GM12878 (cell line): ENCODE measurements around the gene ABI1. TPM values are rescaled to one million over a fixed set of nuclear protein-coding genes. Genes with fewer than 3 reads are reported as not detected.

Experiments used
- ATAC-seq: fragments of 200-7000 bp; cut with Tn5 transposase; 3 replicates; pipeline ENCODE4 v1.9.1; 2020; ENCODE audit warnings: mild to moderate bottlenecking, moderate library complexity
- BruUV-seq: library from RNA; stranded (reverse); fragments of 400-500 nt; replicated peaks from 2 replicates; lab custom pipeline; 2021; lab: Mats Ljungman, UMichigan
- CTCF ChIA-PET: fragments of 300-600 bp; sonication (Branson Sonifier 250); formaldehyde crosslinking; extraction: SDS; loops from one replicate; lab custom pipeline; 2021; ENCODE audit warnings: inconsistent platforms; lab: Yijun Ruan, JAX
- POLR2A ChIA-PET: fragments of 350-600 bp; formaldehyde crosslinking; extraction: SDS; loops from one replicate; lab custom pipeline; 2021; ENCODE audit warnings: inconsistent platforms; lab: Charles Lee
- RAD21 ChIA-PET: fragments of 300-600 bp; sonication (Branson Sonifier 250); formaldehyde crosslinking; loops from one replicate; lab custom pipeline; 2023; ENCODE audit warnings: antibody characterized with exemption; ENCODE audit not compliant: unreplicated experiment; lab: Charles Lee
- SMC1A ChIA-PET: fragments of 300-600 bp; sonication (Branson Sonifier 250); formaldehyde crosslinking; loops from one replicate; lab custom pipeline; 2023; ENCODE audit not compliant: unreplicated experiment, uncharacterized antibody; lab: Charles Lee
- DNase-seq: peaks from one replicate; pipeline ENCODE4 v3.0.0-alpha.2; 2011; ENCODE audit warnings: low read depth, low spot score
- FAIRE-seq: peaks from 3 replicates; lab custom pipeline; 2011; peaks lifted over from hg19 to GRCh38; lab: Jason Lieb, UNC
- H2AFZ ChIP-seq: 2 replicates; pipeline ENCODE4 v1.6.0; 2011; ENCODE audit warnings: low read depth, low read length, control low read depth; ENCODE audit not compliant: control insufficient read depth
- H3K27ac ChIP-seq: 2 replicates; pipeline ENCODE4 v1.5.1; 2011; ENCODE audit warnings: control low read depth; ENCODE audit not compliant: control insufficient read depth, insufficient read depth
- H3K27me3 ChIP-seq, 2 experiments: replicated peaks in 1 of 2; 2 replicates each; pipeline versions ENCODE4 v1.6.0 to v1.6.1; 2011; ENCODE audit warnings: low read length in 1 of 2; ENCODE audit not compliant: control insufficient read depth in 2 of 2, insufficient read depth in 2 of 2
- H3K36me3 ChIP-seq, 2 experiments: 2 replicates each; pipeline ENCODE4 v1.5.1; 2011; ENCODE audit warnings: low read length in 1 of 2; ENCODE audit not compliant: control insufficient read depth in 2 of 2, insufficient read depth in 2 of 2
- H3K4me1 ChIP-seq: 2 replicates; pipeline ENCODE4 v1.6.1; 2011; ENCODE audit warnings: mild to moderate bottlenecking, low read length, moderate library complexity, mixed read lengths; ENCODE audit not compliant: control insufficient read depth, insufficient read depth
- H3K4me2 ChIP-seq: 2 replicates; pipeline ENCODE4 v1.6.0; 2011; ENCODE audit warnings: control low read depth; ENCODE audit not compliant: control insufficient read depth, insufficient read depth
- H3K4me3 ChIP-seq: fragments of 200-600 bp; sonication (generic); 2 replicates; pipeline ENCODE4 v1.5.1; 2016
- H3K79me2 ChIP-seq: 2 replicates; pipeline ENCODE4 v1.6.0; 2011; ENCODE audit warnings: low read length; ENCODE audit not compliant: control insufficient read depth, insufficient read depth
- H3K9ac ChIP-seq: 2 replicates; pipeline ENCODE4 v1.8.0; 2011; ENCODE audit warnings: low read length, control low read depth, mixed read lengths; ENCODE audit not compliant: control insufficient read depth, insufficient read depth
- H3K9me3 ChIP-seq: replicated peaks from 3 replicates; pipeline ENCODE4 v1.5.1; 2011; ENCODE audit warnings: mild to moderate bottlenecking, low read length; ENCODE audit not compliant: control insufficient read depth, insufficient read depth
- H4K20me1 ChIP-seq: 2 replicates; pipeline ENCODE4 v1.6.0; 2011; ENCODE audit not compliant: control insufficient read depth, insufficient read depth
- CTCF ChIP-seq, 3 experiments: IDR thresholded peaks in 2 of 3; conservative IDR thresholded peaks in 1 of 3; 2 replicates each; pipeline ENCODE4 v1.5.1; 2011; ENCODE audit warnings: low read depth in 3 of 3, low read length in 3 of 3, mild to moderate bottlenecking in 3 of 3, control low read depth in 2 of 3, moderate library complexity in 2 of 3, inconsistent platforms in 1 of 3, mixed read lengths in 1 of 3; ENCODE audit not compliant: control insufficient read depth in 2 of 3, insufficient read depth in 1 of 3; ENCODE audit errors: extremely low read depth in 1 of 3
- EGR1 ChIP-seq, 2 experiments: IDR thresholded peaks; 1 replicate in 1 of 2; 2 replicates in 1 of 2; pipeline ENCODE4 v1.6.1; 2011 to 2012; ENCODE audit warnings: low read depth in 2 of 2, low read length in 2 of 2, borderline replicate concordance in 1 of 2, mild to moderate bottlenecking in 1 of 2, moderate library complexity in 1 of 2
- IRF3 ChIP-seq: fragments of 450-650 bp; IDR thresholded peaks from 2 replicates; pipeline ENCODE4 v1.6.1; 2014; ENCODE audit warnings: mild to moderate bottlenecking
- MAX ChIP-seq: IDR thresholded peaks from 2 replicates; pipeline ENCODE4 v1.6.1; 2012; ENCODE audit warnings: low read depth, low read length, improper control_type of control experiment
- MTA2 ChIP-seq: fragments of 450-650 bp; IDR thresholded peaks from 2 replicates; pipeline ENCODE4 v1.6.1; 2016; ENCODE audit warnings: low read depth, mild to moderate bottlenecking, moderate library complexity
- MYB ChIP-seq: fragments of 150-350 bp; IDR thresholded peaks from 2 replicates; pipeline ENCODE4 v1.6.1; 2014; ENCODE audit warnings: mild to moderate bottlenecking, low read depth, low read length, borderline replicate concordance
- PRDM15 ChIP-seq: fragments of 450-650 bp; formaldehyde crosslinking; IDR thresholded peaks from 2 replicates; pipeline ENCODE4 v1.4.0; 2020; ENCODE audit warnings: mild to moderate bottlenecking, moderate library complexity
- RAD51 ChIP-seq: fragments of 450-650 bp; IDR thresholded peaks from 2 replicates; pipeline ENCODE4 v1.6.1; 2016; ENCODE audit warnings: moderate library complexity, mild to moderate bottlenecking, inconsistent platforms
- RCOR1 ChIP-seq: conservative IDR thresholded peaks from 2 replicates; pipeline ENCODE4 v1.6.1; 2012; ENCODE audit warnings: low read depth, low read length, improper control_type of control experiment
- SKIL ChIP-seq: fragments of 450-650 bp; IDR thresholded peaks from 2 replicates; pipeline ENCODE4 v1.6.1; 2017; ENCODE audit warnings: mild to moderate bottlenecking, low read depth, inconsistent platforms; ENCODE audit not compliant: poor library complexity, severe bottlenecking
- TCF12 ChIP-seq: IDR thresholded peaks from 2 replicates; pipeline ENCODE4 v1.6.1; 2011; ENCODE audit warnings: low read depth, mild to moderate bottlenecking, low read length
- WRNIP1 ChIP-seq: IDR thresholded peaks from 2 replicates; pipeline ENCODE4 v1.6.1; 2011; ENCODE audit warnings: low read depth, low read length, improper control_type of control experiment, borderline replicate concordance
- WGBS: methylation state at CpG from one replicate; pipeline ENCODE4 v1.1.6; 2016; ENCODE audit warnings: low lambda C conversion rate; ENCODE audit not compliant: insufficient replicate concordance, insufficient coverage; ENCODE audit errors: missing lambda C conversion rate; 5-methylcytosine and 5-hydroxymethylcytosine counted together
- in situ Hi-C: fragments of 300-500 bp; cut with MboI; formaldehyde crosslinking; loops from 9 replicates; pipeline ENCODE4 v1.14.3; 2018; ENCODE audit warnings: mixed read lengths
- intact Hi-C: fragments of 100-400 bp; cut with micrococcal nuclease; formaldehyde crosslinking; loops from one replicate; pipeline ENCODE4 v1.14.2; 2022; ENCODE audit not compliant: unreplicated experiment
- polyA plus RNA-seq, 11 experiments: library from polyadenylated mRNA; depleted of rRNA in 4 of 11; unstranded in 6 of 11; stranded (reverse) in 5 of 11; fragments of >200 nt; fragmentation: Nextera tagmentation in 4 of 11; fragmentation: Illumina TruSeq in 1 of 11; extraction: Ambion mirVana in 4 of 11; extraction: Trizol in 1 of 11; gene quantifications; 1 replicate in 1 of 11; 2 replicates in 10 of 11; pipeline versions ENCODE4 v1.2.1 to v1.2.3, GENCODE V29; 2011 to 2016; ENCODE audit warnings: inconsistent platforms in 2 of 11, missing spikeins in 2 of 11, low read depth in 1 of 11
- total RNA-seq, 4 experiments: library from RNA; depleted of rRNA in 3 of 4; stranded (reverse); fragments of >200 nt in 3 of 4; fragmentation: Illumina TruSeq in 1 of 4; extraction: Trizol in 1 of 4; gene quantifications; 2 replicates each; pipeline versions ENCODE4 v1.2.1 to v1.2.3, GENCODE V29; 2013 to 2021

The ABI1 gene
- total and polyA plus RNA-seq, 10 of the 15 experiments (the other 5 are each of a cell fraction or from before 2014, with no cell fraction given), result 31.2 to 73.2 (median 50.7) TPM

GRCh38 chr10:26809973-26810372 is 50.8 kb downstream of the ABI1 start:
- CTCF ChIA-PET, result interaction anchor here (0.7 to 1.0 kb wide), 3 partner anchors 11 to 532 kb away, joined by 3 to 5 read pairs (median 3); no protein-coding TSS in a partner anchor
- Histone ChIP-seq H3K4me3 (no peak overlapping the region), H2AFZ (no peak overlapping the region), H3K4me2 (no peak overlapping the region), H3K27ac (no peak overlapping the region), H3K79me2 (peaks cover 71% of the 10 kb centered on the region), H3K4me1 (peaks cover 16% of the 10 kb centered on the region), H3K9ac (no peak overlapping the region), H4K20me1 (no peaks in the 10 kb centered on the region), H3K36me3 (no peaks in the 10 kb centered on the region; a peak in 1 of 4 replicates), H3K27me3 (no peaks in the 10 kb centered on the region), H3K9me3 (no peaks in the 10 kb centered on the region)
- no peak for DNase-seq
- SMC1A ChIA-PET, result interaction anchor here (0.6 to 1.3 kb wide), 2 partner anchors 19 to 29 kb away, joined by 3 read pairs; no protein-coding TSS in a partner anchor
- intact Hi-C loops, result no loop called here
- FAIRE-seq, result no peak
- RAD21 ChIA-PET, result interaction anchor here (1.0 kb wide), 1 partner anchor 50 kb away, joined by 3 read pairs; no protein-coding TSS in a partner anchor
- ATAC-seq, result peak; percentile 27; the same call in 2 of the 3 replicates
- BruUV-seq, result no TSS peak
- 96% methylated on average over 1 of the region's 1 CpG for WGBS
- in situ Hi-C loops, result no loop called here
- POLR2A ChIA-PET, result interaction anchor here (0.6 to 1.4 kb wide), 2 partner anchors 10 to 11 kb away, joined by 5 to 6 read pairs; no protein-coding TSS in a partner anchor
- TF ChIP-seq PRDM15 (CRISPR knock-in tag) (no peak), EGR1 (IDR thresholded peaks at IDR 0.05; ENCODE audit: borderline replicate concordance in 1 of 2, low read depth in 2 of 2, low read length in 2 of 2) (no peak), MAX (no peak), RAD51 (no peak), RCOR1 (no peak), IRF3 (no peak), SKIL (no peak), WRNIP1 (no peak), MTA2 (no peak), MYB (no peak), TCF12 (no peak), CTCF (IDR thresholded peaks at IDR 0.05 in 2 of 3, conservative IDR thresholded peaks at IDR 0.05 in 1 of 3; ENCODE audit: control insufficient read depth in 2 of 3, extremely low read depth in 1 of 3, insufficient read depth in 1 of 3, low read depth in 3 of 3, low read length in 3 of 3) (no peak)
